ENCODE results near the gene PCSK2.

PCSK2 gene

DNA sequence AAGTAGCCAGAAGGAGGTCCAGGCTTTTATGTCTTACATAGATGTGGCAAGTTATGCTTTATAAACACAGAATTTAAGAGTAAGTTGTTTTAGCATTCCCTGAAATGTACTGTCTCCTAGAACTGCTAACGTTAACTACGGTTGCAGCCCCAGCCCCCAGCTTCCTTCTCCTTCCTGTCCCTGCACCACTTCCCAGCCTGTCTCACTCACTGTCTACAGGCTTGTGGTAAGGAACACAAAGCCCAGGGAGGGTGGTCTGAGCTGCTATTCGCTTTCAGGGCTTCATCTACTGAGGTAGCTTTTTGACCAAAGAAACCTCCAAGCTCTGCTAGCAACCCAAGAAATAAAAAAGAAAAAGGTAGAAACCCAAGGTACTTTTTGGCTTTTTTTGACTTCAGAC is 35.9 kb downstream of the PCSK2 start:
- no peak overlapping the region for H3K27ac ChIP-seq (ENCODE audit: low read depth, low read length)
- H2BK5ac ChIP-seq (ENCODE audit: low read depth, low read length, poor library complexity) = no peak overlapping the region
- H3K27me3 ChIP-seq (ENCODE audit: insufficient read depth, low read length) = no peaks in the 10 kb centered on the region
- DNase-seq = no peak
- no peaks in the 10 kb centered on the region for H3K79me2 ChIP-seq (ENCODE audit: control insufficient read depth, insufficient read depth, low read length, poor library complexity)
- H3K18ac ChIP-seq (ENCODE audit: low read length) = no peak overlapping the region
- H4K12ac ChIP-seq (ENCODE audit: low read depth, low read length) = no peak overlapping the region
- no CpG with 5 or more reads among the region's 3 CpGs for WGBS (ENCODE audit: extremely low coverage, insufficient coverage, insufficient read length)
- H3K36me3 ChIP-seq (ENCODE audit: control insufficient read depth in 1 of 2, insufficient read depth in 2 of 2, low read length in 2 of 2) = no peaks in the 10 kb centered on the region
- H3K4me3 ChIP-seq (ENCODE audit: low read depth, low read length) = no peak overlapping the region
- H3K14ac ChIP-seq (ENCODE audit: low read length) = no peak overlapping the region
- H2BK12ac ChIP-seq (ENCODE audit: low read length) = no peak overlapping the region
- H3K4me1 ChIP-seq (ENCODE audit: control insufficient read depth in 1 of 2, insufficient read depth in 2 of 2, low read length in 2 of 2) = no peaks in the 10 kb centered on the region
- no peak overlapping the region for H2AFZ ChIP-seq (ENCODE audit: insufficient read depth, low read length, poor library complexity)
- no peak overlapping the region for H3K9ac ChIP-seq (ENCODE audit: low read length)
- no peak overlapping the region for H4K91ac ChIP-seq (ENCODE audit: low read depth, low read length)
- H3K23ac ChIP-seq (ENCODE audit: low read length) = no peak overlapping the region
- no peak overlapping the region for H3K4ac ChIP-seq (ENCODE audit: low read depth, low read length)
- no peak overlapping the region for H2BK120ac ChIP-seq (ENCODE audit: insufficient read depth, low read length, poor library complexity)
- H3K9me3 ChIP-seq (ENCODE audit: insufficient read depth, low read depth, low read length) = no peaks in the 10 kb centered on the region
- H4K8ac ChIP-seq (ENCODE audit: low read depth, low read length) = no peak overlapping the region
- H3K4me2 ChIP-seq (ENCODE audit: low read length) = no peak overlapping the region
- no peaks in the 10 kb centered on the region for H3K79me1 ChIP-seq (ENCODE audit: low read length)
- H2AK5ac ChIP-seq (ENCODE audit: low read length) = no peak overlapping the region

DNA sequence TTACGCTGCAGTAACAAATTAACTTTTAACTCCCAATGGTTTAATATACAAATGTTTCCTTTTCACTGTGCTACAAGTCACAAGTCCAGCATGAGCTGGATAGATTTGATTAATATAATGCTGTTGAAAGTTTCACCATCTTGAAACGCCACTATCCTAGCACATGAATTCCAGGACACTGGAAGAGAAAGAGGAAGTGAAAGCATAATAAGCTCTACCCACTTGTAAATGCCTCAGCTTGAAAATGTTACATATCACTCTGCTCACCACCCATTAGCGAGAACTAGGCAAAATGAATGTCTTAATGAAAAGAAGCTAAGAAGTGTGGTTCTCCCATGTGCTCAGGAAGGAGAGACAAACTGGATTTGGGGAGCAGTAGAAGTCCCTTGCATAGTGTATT is 46.9 kb downstream of the PCSK2 start:
- no peaks in the 10 kb centered on the region for H3K9me3 ChIP-seq (ENCODE audit: insufficient read depth, low read depth, low read length)
- no peaks in the 10 kb centered on the region for H3K27me3 ChIP-seq (ENCODE audit: insufficient read depth, low read length)
- H3K23ac ChIP-seq (ENCODE audit: low read length) = no peak overlapping the region
- WGBS (ENCODE audit: extremely low coverage, insufficient coverage, insufficient read length) = no CpG with 5 or more reads among the region's 3 CpGs
- no peaks in the 10 kb centered on the region for H3K79me1 ChIP-seq (ENCODE audit: low read length)
- H3K79me2 ChIP-seq (ENCODE audit: control insufficient read depth, insufficient read depth, low read length, poor library complexity) = no peaks in the 10 kb centered on the region
- H4K8ac ChIP-seq (ENCODE audit: low read depth, low read length) = no peak overlapping the region
- no peaks in the 10 kb centered on the region for H3K4me1 ChIP-seq (ENCODE audit: control insufficient read depth in 1 of 2, insufficient read depth in 2 of 2, low read length in 2 of 2)
- no peak overlapping the region for H2AK5ac ChIP-seq (ENCODE audit: low read length)
- H2BK12ac ChIP-seq (ENCODE audit: low read length) = no peak overlapping the region
- no peak overlapping the region for H3K9ac ChIP-seq (ENCODE audit: low read length)
- no peak overlapping the region for H2AFZ ChIP-seq (ENCODE audit: insufficient read depth, low read length, poor library complexity)
- no peak overlapping the region for H4K12ac ChIP-seq (ENCODE audit: low read depth, low read length)
- no peak overlapping the region for H3K4me2 ChIP-seq (ENCODE audit: low read length)
- no peak for DNase-seq
- H3K18ac ChIP-seq (ENCODE audit: low read length) = no peak overlapping the region
- no peaks in the 10 kb centered on the region for H3K36me3 ChIP-seq (ENCODE audit: control insufficient read depth in 1 of 2, insufficient read depth in 2 of 2, low read length in 2 of 2)
- H3K4ac ChIP-seq (ENCODE audit: low read depth, low read length) = no peak overlapping the region
- no peak overlapping the region for H3K4me3 ChIP-seq (ENCODE audit: low read depth, low read length)
- no peak overlapping the region for H2BK120ac ChIP-seq (ENCODE audit: insufficient read depth, low read length, poor library complexity)
- no peak overlapping the region for H3K27ac ChIP-seq (ENCODE audit: low read depth, low read length)
- no peak overlapping the region for H3K14ac ChIP-seq (ENCODE audit: low read length)
- H2BK5ac ChIP-seq (ENCODE audit: low read depth, low read length, poor library complexity) = no peak overlapping the region
- no peak overlapping the region for H4K91ac ChIP-seq (ENCODE audit: low read depth, low read length)

DNA sequence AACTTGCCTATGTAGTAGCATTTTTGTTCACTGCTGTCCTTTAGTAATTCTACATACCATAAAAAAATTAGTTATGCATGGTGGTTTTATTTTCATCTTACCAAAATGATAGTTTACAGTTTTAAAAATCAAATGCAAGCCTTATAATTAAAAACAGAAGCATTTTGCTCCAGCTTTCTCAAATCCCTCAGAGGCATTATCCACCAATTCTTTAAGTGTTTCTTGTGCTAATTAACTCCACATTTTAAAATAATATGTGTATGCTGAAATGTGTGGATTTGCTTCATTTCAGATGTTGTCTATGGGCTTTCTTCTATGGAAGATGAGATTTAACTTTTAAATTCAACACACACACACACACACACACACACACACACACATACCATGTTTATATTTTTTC is 49.3 kb downstream of the PCSK2 start:
- no peak overlapping the region for H4K91ac ChIP-seq (ENCODE audit: low read depth, low read length)
- no peak overlapping the region for H3K4me2 ChIP-seq (ENCODE audit: low read length)
- H3K23ac ChIP-seq (ENCODE audit: low read length) = no peak overlapping the region

DNA sequence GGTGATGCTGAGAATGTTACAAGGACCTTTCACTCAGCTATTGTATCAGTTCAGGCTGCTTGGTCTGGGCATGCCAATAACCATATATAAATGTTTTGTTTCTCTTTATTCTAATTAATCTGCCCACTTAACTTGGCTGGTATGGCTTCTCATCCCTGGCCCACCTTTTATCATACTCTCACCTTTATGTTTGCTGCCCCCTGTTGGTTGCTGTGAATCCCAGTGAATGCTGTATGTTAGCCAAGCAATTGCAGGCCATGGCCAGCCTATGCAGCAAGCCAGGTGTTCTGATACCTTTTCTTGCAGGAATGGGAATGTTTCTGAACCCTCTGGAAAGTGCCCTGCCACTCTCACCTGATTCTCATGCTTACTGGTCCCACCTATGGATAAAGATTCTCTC is 54.6 kb downstream of the PCSK2 start:
- Histone ChIP-seq H3K4me2 (ENCODE audit: low read length) (no peak overlapping the region), H3K9me3 (ENCODE audit: insufficient read depth, low read depth, low read length) (no peaks in the 10 kb centered on the region), H3K27ac (ENCODE audit: low read depth, low read length) (no peak overlapping the region), H3K9ac (ENCODE audit: low read length) (no peak overlapping the region), H3K79me2 (ENCODE audit: control insufficient read depth, insufficient read depth, low read length, poor library complexity) (no peaks in the 10 kb centered on the region), H2AK5ac (ENCODE audit: low read length) (no peak overlapping the region), H3K4me3 (ENCODE audit: low read depth, low read length) (no peak overlapping the region), H2AFZ (ENCODE audit: insufficient read depth, low read length, poor library complexity) (no peak overlapping the region), H3K14ac (ENCODE audit: low read length) (no peak overlapping the region), H4K8ac (ENCODE audit: low read depth, low read length) (no peak overlapping the region), H3K36me3 (ENCODE audit: control insufficient read depth in 1 of 2, insufficient read depth in 2 of 2, low read length in 2 of 2) (no peaks in the 10 kb centered on the region), H2BK12ac (ENCODE audit: low read length) (no peak overlapping the region), H3K4ac (ENCODE audit: low read depth, low read length) (no peak overlapping the region), H2BK120ac (ENCODE audit: insufficient read depth, low read length, poor library complexity) (no peak overlapping the region), H4K12ac (ENCODE audit: low read depth, low read length) (no peak overlapping the region), H3K4me1 (ENCODE audit: control insufficient read depth in 1 of 2, insufficient read depth in 2 of 2, low read length in 2 of 2) (peaks cover 0 to 2% of the 10 kb centered on the region in 2 experiments), H3K18ac (ENCODE audit: low read length) (no peak overlapping the region), H3K79me1 (ENCODE audit: low read length) (no peaks in the 10 kb centered on the region), H3K23ac (ENCODE audit: low read length) (no peak overlapping the region), H2BK5ac (ENCODE audit: low read depth, low read length, poor library complexity) (no peak overlapping the region), H3K27me3 (ENCODE audit: insufficient read depth, low read length) (no peaks in the 10 kb centered on the region), H4K91ac (ENCODE audit: low read depth, low read length) (no peak overlapping the region)
- peak; percentile 27 to 69 for DNase-seq

More for the DNA sequence above, 49.3 kb downstream of the PCSK2 start:
- H3K79me1 ChIP-seq (ENCODE audit: low read length) = no peaks in the 10 kb centered on the region
- H3K4ac ChIP-seq (ENCODE audit: low read depth, low read length) = no peak overlapping the region
- no peak overlapping the region for H3K27ac ChIP-seq (ENCODE audit: low read depth, low read length)
- H3K4me1 ChIP-seq (ENCODE audit: control insufficient read depth in 1 of 2, insufficient read depth in 2 of 2, low read length in 2 of 2) = no peaks in the 10 kb centered on the region
- no peak overlapping the region for H4K12ac ChIP-seq (ENCODE audit: low read depth, low read length)
- H2BK120ac ChIP-seq (ENCODE audit: insufficient read depth, low read length, poor library complexity) = no peak overlapping the region
- H3K14ac ChIP-seq (ENCODE audit: low read length) = no peak overlapping the region
- H3K27me3 ChIP-seq (ENCODE audit: insufficient read depth, low read length) = no peaks in the 10 kb centered on the region
- no peaks in the 10 kb centered on the region for H3K36me3 ChIP-seq (ENCODE audit: control insufficient read depth in 1 of 2, insufficient read depth in 2 of 2, low read length in 2 of 2)
- no peak overlapping the region for H3K9ac ChIP-seq (ENCODE audit: low read length)
- H2BK5ac ChIP-seq (ENCODE audit: low read depth, low read length, poor library complexity) = no peak overlapping the region
- no peak overlapping the region for H3K4me3 ChIP-seq (ENCODE audit: low read depth, low read length)
- H3K9me3 ChIP-seq (ENCODE audit: insufficient read depth, low read depth, low read length) = no peaks in the 10 kb centered on the region
- H2BK12ac ChIP-seq (ENCODE audit: low read length) = no peak overlapping the region
- no peak overlapping the region for H3K18ac ChIP-seq (ENCODE audit: low read length)
- no peak for DNase-seq
- H2AFZ ChIP-seq (ENCODE audit: insufficient read depth, low read length, poor library complexity) = no peak overlapping the region
- no peaks in the 10 kb centered on the region for H3K79me2 ChIP-seq (ENCODE audit: control insufficient read depth, insufficient read depth, low read length, poor library complexity)
- H2AK5ac ChIP-seq (ENCODE audit: low read length) = no peak overlapping the region
- no peak overlapping the region for H4K8ac ChIP-seq (ENCODE audit: low read depth, low read length)

DNA sequence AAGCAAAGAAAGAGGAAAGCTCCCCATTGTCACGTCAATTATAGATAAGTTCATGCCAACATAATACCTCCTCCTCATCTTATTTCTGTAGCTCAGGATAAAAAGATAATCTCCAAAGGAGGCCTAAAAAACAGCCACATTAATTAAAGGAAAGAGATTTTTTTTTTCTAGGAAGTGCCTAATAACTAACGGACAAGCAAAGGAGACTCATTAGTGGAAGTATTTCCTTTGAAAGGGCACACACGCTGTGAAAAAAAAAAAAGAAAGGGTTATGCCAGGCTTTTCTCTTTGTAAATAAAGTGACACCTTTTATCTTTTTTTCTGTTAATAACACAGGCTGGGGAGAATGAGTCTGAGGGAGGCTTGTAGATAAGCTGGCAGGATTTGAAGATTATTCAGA is 55.7 kb downstream of the PCSK2 start:
- no CpG with 5 or more reads among the region's 3 CpGs for WGBS (ENCODE audit: extremely low coverage, insufficient coverage, insufficient read length)
- peaks cover 0 to 2% of the 10 kb centered on the region in 2 experiments for H3K4me1 ChIP-seq (ENCODE audit: control insufficient read depth in 1 of 2, insufficient read depth in 2 of 2, low read length in 2 of 2)
- no peak overlapping the region for H2AK5ac ChIP-seq (ENCODE audit: low read length)
- no peak overlapping the region for H2BK5ac ChIP-seq (ENCODE audit: low read depth, low read length, poor library complexity)
- H3K27me3 ChIP-seq (ENCODE audit: insufficient read depth, low read length) = no peaks in the 10 kb centered on the region
- H2BK12ac ChIP-seq (ENCODE audit: low read length) = no peak overlapping the region
- no peaks in the 10 kb centered on the region for H3K79me2 ChIP-seq (ENCODE audit: control insufficient read depth, insufficient read depth, low read length, poor library complexity)
- H3K79me1 ChIP-seq (ENCODE audit: low read length) = no peaks in the 10 kb centered on the region
- H2BK120ac ChIP-seq (ENCODE audit: insufficient read depth, low read length, poor library complexity) = no peak overlapping the region
- H3K9ac ChIP-seq (ENCODE audit: low read length) = no peak overlapping the region
- no peak overlapping the region for H3K4ac ChIP-seq (ENCODE audit: low read depth, low read length)
- no peak overlapping the region for H3K23ac ChIP-seq (ENCODE audit: low read length)
- no peaks in the 10 kb centered on the region for H3K36me3 ChIP-seq (ENCODE audit: control insufficient read depth in 1 of 2, insufficient read depth in 2 of 2, low read length in 2 of 2)
- no peak overlapping the region for H4K91ac ChIP-seq (ENCODE audit: low read depth, low read length)
- H3K4me2 ChIP-seq (ENCODE audit: low read length) = no peak overlapping the region
- no peak overlapping the region for H4K8ac ChIP-seq (ENCODE audit: low read depth, low read length)
- no peak overlapping the region for H2AFZ ChIP-seq (ENCODE audit: insufficient read depth, low read length, poor library complexity)
- H4K12ac ChIP-seq (ENCODE audit: low read depth, low read length) = no peak overlapping the region
- H3K14ac ChIP-seq (ENCODE audit: low read length) = no peak overlapping the region
- H3K27ac ChIP-seq (ENCODE audit: low read depth, low read length) = no peak overlapping the region
- no peak overlapping the region for H3K4me3 ChIP-seq (ENCODE audit: low read depth, low read length)
- DNase-seq = no peak
- H3K9me3 ChIP-seq (ENCODE audit: insufficient read depth, low read depth, low read length) = no peaks in the 10 kb centered on the region
- H3K18ac ChIP-seq (ENCODE audit: low read length) = no peak overlapping the region
